Lower lobe of right lung (tissue), 2 donors: ENCODE measurements around the gene GOLGA7B. TPM values are rescaled to one million over a fixed set of nuclear protein-coding genes. Genes with fewer than 3 reads are reported as not detected.

Source experiments
- ATAC-seq, 2 donors: fragments of 200-7000 bp; cut with Tn5 transposase; one replicate each; pipeline ENCODE4 v1.9.1; 2020 to 2022; ENCODE audit warnings: mild to moderate bottlenecking in 2 of 2, moderate library complexity in 2 of 2
- DNase-seq: peaks from one replicate; pipeline ENCODE4 v3.0.0-alpha.2; 2020
- H3K27ac ChIP-seq: fragments of 200-600 bp; one replicate; pipeline ENCODE4 v1.8.0; 2022
- H3K27me3 ChIP-seq: fragments of 200-600 bp; one replicate; pipeline ENCODE4 v1.8.0; 2022; ENCODE audit warnings: low read depth
- H3K36me3 ChIP-seq: fragments of 200-600 bp; one replicate; pipeline ENCODE4 v1.8.0; 2022; ENCODE audit warnings: mild to moderate bottlenecking
- H3K4me1 ChIP-seq: fragments of 200-600 bp; one replicate; pipeline ENCODE4 v1.8.0; 2022
- H3K4me3 ChIP-seq: fragments of 200-600 bp; one replicate; pipeline ENCODE4 v1.8.0; 2022; ENCODE audit warnings: mild to moderate bottlenecking
- H3K9me3 ChIP-seq: fragments of 200-600 bp; one replicate; pipeline ENCODE4 v1.8.0; 2022
- CTCF ChIP-seq: fragments of 200-600 bp; IDR thresholded peaks from one replicate; pipeline ENCODE4 v1.8.0; 2022; ENCODE audit warnings: antibody characterized with exemption, mild to moderate bottlenecking
- intact Hi-C: fragments of 100-400 bp; cut with DNase I; formaldehyde crosslinking; loops from one replicate; pipeline ENCODE4 v1.11.0; 2022
- total RNA-seq: library from RNA; stranded (reverse); fragmentation: NEBNext Ultra II Directional; extraction: Animal tissue kit (Norgen Biotek cat#: 25700); gene quantifications from one replicate; pipeline ENCODE4 v1.2.1, GENCODE V29; 2021
- donor health status: DM: no; HTN: yes; CAD: no; lungs with severe emphysema.

The GOLGA7B gene
- total RNA-seq, 1 donor from 2014 or later, result 1.0 TPM

- Histone ChIP-seq H3K4me3 (no peak overlapping the region), H3K36me3 (no peaks in the 10 kb centered on the region), H3K9me3 (no peaks in the 10 kb centered on the region), H3K4me1 (peaks cover 8% of the 10 kb centered on the region), H3K27me3 (peaks cover 8% of the 10 kb centered on the region), H3K27ac (no peak overlapping the region)
- ATAC-seq (no peak), DNase-seq (peak; percentile 41)
- intact Hi-C loops, result no loop called here
- no peak for TF ChIP-seq CTCF
Measured at GRCh38 chr10:97915346-97916131, 65.9 kb downstream of the GOLGA7B start.

GRCh38 chr10:97916586-97916985, 66.9 kb downstream of the GOLGA7B start:
- DNase-seq (peak; percentile 6), ATAC-seq (peak; percentile 14 to 16)
- H3K4me1 ChIP-seq, result peaks cover 8% of the 10 kb centered on the region
- H3K9me3 ChIP-seq, result no peaks in the 10 kb centered on the region
- no peaks in the 10 kb centered on the region for H3K36me3 ChIP-seq
- TF ChIP-seq CTCF, result no peak
- no peak overlapping the region for H3K4me3 ChIP-seq
- H3K27me3 ChIP-seq, result peaks cover 8% of the 10 kb centered on the region
- intact Hi-C loops, result no loop called here
- H3K27ac ChIP-seq, result no peak overlapping the region

GRCh38 chr10:97919012-97919411, 69.4 kb downstream of the GOLGA7B start:
- DNase-seq (peak; percentile 5), ATAC-seq (no peak)
- peaks cover 8% of the 10 kb centered on the region for H3K4me1 ChIP-seq
- no peak overlapping the region for H3K27ac ChIP-seq
- H3K4me3 ChIP-seq, result no peak overlapping the region
- H3K36me3 ChIP-seq, result no peaks in the 10 kb centered on the region
- intact Hi-C loops, result no loop called here
- peaks cover 22% of the 10 kb centered on the region for H3K27me3 ChIP-seq
- TF ChIP-seq CTCF, result no peak
- H3K9me3 ChIP-seq, result no peaks in the 10 kb centered on the region

GRCh38 chr10:97920865-97921264, 71.2 kb downstream of the GOLGA7B start:
- Histone ChIP-seq H3K27ac (no peak overlapping the region), H3K4me3 (no peak overlapping the region), H3K4me1 (peaks cover 4% of the 10 kb centered on the region), H3K27me3 (peaks cover 18% of the 10 kb centered on the region), H3K36me3 (no peaks in the 10 kb centered on the region), H3K9me3 (no peaks in the 10 kb centered on the region)
- TF ChIP-seq CTCF, result no peak
- intact Hi-C loops, result no loop called here
- ATAC-seq, result no peak
- DNase-seq, result peak; percentile 44

Other genes starting within 250 kb of the GOLGA7B start
- gene MORN4, start 216.3 kb upstream of the GOLGA7B start, total RNA-seq, result 5.4 TPM
- gene PI4K2A, start 209.2 kb upstream of the GOLGA7B start, total RNA-seq, result 29.7 TPM
- 22.6 TPM for gene AVPI1, start 162.6 kb upstream of the GOLGA7B start, total RNA-seq
- gene MARVELD1, start 136.1 kb upstream of the GOLGA7B start, total RNA-seq, result 36.5 TPM
- 28.3 TPM for gene ZFYVE27, start 112.7 kb upstream of the GOLGA7B start, total RNA-seq
- gene SFRP5, start 77.8 kb upstream of the GOLGA7B start, total RNA-seq, result 0.27 TPM
- 123 TPM for gene CRTAC1, start 180.8 kb downstream of the GOLGA7B start, total RNA-seq